Stimulated activated CD4-positive, alpha-beta T cell treated with anti-CD3 and anti-CD28 coated beads, Interleukin-4, amount 100 ng/mL, for 4 hours (primary cell): ENCODE results near the gene NLRP5.
"Not testable (repeated sequence)": the region's sequence is repeated elsewhere in the genome, so short reads cannot be mapped to it uniquely, and the experiment has no call there.

ENCODE experiments used
- DNase-seq, 2 experiments: peaks; one replicate each; pipeline ENCODE4 v3.0.0-alpha.2; 2020

The NLRP5 gene

DNA sequence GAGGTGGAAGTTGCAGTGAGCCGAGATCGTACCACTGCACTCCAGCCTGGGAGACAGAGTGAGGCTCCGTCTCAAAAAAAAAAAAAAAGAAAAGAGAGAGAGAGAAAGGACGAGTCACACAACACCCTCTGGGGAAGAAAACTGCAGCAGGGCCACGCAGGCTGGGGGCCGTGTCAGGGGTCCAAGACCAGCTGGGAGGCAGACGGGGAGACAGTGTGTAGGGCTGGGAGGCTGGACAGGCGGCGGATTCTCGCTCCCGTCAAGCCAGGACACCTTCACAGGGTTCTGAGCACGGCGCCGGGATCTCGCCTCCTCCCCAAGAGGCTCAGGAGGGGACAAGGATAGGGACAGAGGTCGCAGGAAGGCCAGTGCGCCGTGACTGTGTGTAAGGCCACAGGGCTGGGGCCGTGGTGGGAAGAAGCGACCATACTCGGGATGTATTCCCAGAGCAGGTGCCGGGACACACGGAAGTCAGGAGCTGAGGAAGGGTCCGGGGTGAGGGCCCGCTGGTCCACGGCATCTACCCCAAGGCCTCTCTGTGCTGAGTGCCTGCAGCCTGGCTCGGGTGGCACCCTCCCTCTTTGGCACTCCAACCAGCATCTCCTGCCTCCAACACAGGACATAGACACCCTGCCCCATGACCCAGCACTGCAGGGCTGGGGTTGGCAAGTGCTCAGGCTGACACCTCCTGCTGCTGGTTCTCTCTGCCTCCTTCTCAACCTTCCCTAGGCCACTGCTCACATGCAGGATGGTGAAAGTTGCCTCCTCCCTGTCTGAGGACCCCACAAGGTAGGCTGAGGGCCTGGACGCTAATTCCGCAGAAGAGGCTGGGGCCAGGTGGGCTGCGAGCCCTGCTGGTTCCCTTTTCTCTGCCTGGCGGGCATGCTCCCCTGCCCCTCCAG lies 113.3 kb downstream of the NLRP5 start:
- DNase-seq, result no peak

DNA sequence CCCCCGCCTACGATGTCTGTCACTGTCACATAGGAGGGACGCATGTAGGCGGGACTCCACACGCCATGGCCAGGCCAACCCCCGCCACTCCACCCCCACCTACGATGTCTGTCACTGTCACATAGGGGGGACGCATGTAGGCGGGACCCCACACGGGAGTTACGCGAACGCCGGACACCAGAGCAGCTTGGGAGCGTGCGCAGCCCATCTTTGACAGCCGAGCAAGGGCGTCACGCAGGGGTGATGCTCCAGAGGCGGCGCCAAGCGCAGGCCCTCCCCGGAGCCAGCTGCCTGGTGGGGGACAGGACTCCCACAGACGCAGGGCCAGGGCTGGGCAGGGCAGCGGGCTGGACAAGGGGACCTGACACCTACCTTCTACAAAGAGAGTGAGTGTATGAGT lies 114.5 kb downstream of the NLRP5 start:
- no peak for DNase-seq

DNA sequence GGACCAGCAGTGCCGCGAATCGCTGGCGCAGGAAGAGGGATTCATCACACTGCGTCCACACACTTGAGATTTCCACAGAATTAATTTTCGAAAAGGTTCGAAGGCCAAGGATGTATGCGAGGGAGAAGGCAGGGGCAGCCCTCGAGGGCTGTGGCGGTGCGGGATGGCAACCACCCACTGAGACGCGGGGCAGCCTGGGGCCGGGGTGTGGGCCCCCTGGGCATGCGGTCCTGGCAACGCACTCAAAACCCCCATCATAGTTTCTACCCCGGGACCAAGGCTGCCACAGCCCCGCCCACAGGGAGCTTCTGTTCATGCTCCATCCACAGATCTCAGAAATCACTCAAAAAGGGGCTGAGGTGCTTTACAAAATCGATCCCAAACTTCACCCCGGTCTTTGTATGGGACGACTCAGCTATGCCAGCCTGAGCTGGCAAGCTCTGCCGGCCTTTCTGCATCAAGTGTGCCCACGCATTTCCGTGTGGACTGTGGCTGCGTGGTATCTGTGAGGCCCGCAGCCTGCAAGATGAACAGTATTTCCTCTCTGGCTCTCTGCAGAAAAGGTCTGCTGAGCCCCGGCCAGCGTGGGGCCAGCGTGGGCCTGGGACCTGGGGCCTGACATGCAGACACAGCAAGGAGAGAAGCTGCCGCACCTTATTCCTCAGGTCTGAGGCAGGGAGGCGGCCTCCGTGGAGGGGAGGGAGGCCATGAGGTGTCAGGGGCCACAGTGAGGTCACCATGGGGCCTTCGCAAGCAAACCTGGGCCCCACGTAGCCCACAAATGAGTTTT lies 115.4 kb downstream of the NLRP5 start:
- no peak for DNase-seq

DNA sequence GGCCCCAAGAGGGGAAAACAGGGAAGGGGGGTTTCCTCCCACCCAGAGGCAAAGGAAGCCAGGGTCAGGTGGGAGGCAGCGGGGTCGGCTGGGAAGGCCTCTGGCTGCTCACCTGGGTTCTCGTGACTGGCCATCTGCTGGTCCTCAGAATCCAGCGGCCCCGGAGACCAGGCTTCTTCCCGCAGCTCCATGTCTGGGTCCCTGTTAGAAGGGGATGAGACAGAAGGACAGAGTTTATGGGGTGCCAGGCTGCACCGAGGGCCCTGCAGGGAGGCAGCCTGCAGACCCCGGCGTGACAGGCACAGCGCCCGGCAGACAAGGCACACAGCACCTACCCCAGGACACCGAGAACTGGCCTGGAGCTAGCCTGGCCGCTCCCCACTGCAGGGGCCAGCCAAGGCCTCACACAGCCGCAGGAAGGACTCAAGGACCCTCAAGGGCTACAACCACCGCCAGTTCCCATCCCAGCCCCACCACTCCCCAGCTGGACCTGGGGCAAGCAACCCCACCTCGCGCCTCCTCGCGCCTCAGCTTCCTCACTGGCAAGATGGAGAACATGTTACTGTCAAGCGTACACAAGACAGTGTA lies 116.5 kb downstream of the NLRP5 start:
- DNase-seq, result no peak

DNA sequence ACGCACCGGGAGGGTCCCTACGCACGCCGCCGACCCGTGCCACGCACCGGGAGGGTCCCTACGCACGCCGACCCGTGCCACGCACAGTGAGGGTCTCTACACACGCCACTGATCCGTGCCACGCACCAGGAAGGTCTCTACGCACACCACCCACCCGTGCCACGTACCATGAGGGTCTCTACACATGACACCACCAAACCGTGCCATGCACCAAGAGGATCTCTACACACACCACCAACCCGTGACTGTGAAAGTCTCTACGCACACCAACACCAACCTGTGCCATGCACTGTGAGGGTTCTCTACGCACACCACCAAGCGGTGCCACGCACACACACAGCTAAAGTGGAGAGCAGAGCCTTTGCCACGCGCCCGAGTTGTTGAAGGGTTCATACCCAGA lies 117.8 kb downstream of the NLRP5 start:
- DNase-seq, result no peak

DNA sequence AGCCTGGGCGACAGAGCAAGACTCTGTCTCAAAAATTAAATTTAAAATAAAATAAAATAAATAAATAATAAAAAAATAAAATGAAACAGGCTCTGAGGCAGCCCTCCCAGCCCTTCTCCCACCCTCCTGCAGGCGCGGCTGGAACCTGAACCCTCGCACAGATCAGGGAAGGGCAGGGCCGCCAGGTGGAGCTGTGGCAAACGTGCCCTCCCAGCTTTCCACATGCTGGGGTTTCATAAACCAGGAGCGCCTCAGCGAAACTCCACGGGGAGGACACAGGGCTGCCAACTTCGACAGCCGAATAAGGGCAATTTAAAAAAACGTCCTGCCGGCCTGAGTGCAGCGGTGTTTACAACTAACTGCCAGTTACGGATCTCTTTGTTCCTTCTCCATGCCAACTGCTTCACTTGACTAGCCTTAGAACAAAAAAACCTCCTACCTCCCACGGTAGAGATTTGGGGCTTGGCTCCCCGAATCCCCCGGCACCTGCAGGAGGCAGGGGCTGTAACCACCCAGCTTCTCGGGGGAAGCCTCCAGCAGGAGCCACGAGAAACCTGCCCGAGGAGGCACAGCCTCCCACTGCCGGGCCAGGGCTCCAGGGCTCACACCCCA lies 118.6 kb downstream of the NLRP5 start:
- DNase-seq, result peak; percentile 40 to 42

DNA sequence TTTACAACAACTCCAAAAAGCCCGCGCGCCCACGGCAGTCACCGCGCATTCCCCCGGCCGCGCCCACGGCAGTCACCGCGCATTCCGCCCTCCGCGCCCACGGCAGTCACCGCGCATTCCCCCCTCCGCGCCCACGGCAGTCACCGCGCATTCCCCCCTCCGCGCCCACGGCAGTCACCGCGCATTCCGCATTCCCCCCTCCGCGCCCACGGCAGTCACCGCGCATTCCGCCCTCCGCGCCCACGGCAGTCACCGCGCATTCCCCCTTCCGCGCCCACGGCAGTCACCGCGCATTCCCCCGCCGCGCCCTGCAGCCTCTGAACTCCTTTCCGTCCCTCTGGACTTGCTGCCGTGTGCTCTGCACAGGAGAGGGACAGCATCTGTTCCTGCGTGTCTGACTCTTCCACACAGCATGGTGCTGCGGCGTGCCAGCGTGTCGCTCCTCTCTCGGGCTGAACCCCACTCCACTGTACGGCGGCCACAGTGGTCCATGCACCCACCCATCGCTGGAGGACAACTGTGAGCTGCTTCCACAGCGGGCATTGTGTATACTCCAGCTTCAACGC lies 119.3 kb downstream of the NLRP5 start:
- not testable (repeated sequence) for DNase-seq

DNA sequence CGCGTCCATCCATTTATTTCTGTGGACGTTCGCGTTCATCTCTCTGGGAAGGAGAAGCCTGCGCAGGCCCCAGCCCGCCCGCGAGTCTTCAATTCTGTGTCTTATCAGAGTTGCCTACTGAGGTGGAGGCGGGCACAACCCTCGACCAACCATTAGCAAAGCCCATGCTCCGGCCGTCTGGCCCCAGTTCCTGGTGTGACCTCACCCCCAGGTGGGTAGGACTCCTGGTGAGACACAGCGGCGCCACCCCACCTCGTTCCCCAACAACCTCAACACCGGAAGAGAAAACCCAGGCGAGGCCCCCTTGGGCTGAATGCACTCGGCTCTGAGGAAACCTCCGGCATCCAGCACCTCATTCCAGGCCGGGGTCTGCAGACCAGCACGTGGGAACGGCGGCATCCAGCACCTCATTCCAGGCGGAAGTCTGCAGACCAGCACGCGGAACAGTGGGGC lies 119.8 kb downstream of the NLRP5 start:
- DNase-seq, result no peak

DNA sequence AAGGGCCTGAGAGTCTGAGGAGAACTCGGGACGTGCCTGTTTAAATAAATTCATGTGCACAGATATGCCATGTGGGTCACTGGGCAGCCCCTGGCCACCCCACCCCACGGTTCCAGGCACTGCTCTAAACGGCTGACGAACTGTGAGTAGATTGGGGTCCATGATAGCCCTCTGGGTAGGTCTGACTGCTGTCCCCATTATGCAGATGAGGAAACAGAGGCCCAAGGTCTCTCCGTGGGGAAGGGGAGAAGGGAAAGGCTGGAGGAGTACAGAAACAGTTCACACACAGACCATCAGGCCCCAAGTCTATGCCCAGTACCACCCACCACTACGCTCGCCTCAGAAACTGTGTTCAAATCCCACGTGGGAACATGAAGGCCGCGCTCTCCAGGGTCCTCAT lies 120.4 kb downstream of the NLRP5 start:
- no peak for DNase-seq

DNA sequence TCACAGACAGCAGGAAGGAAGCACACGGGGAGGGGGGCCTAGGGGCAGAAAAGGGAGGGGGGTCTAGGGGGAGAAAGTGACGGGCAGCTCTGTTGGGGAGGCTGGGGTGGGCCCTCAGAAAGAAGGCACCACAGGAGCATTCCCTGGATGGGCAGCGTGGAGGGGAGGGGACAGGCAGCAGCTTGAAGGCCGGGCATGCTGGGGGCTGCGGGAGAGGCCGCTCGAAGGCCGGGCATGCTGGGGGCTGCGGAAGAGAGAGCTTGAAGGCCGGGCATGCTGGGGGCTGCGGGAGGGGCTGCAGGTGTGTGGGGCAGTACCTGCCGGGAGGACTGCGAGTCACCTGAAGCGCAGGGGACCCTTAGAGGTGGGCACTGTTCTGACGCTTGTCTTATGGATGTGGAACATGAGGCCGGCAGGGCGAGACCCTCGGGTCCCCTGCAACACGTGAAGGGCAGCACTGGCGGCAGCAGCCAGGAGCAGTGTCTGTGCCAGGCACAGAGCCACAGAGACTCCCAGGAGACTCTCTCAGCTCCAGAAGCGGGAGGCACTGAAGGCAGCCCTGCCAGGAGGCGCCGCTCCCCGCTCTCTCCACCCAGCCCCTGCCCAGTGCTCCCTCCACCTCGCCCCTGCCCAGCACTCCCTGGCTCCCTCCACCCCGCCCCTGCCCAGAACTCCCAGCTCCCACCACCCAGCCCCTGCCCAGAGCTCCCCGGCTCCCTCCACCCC lies 121.2 kb downstream of the NLRP5 start:
- no peak for DNase-seq

DNA sequence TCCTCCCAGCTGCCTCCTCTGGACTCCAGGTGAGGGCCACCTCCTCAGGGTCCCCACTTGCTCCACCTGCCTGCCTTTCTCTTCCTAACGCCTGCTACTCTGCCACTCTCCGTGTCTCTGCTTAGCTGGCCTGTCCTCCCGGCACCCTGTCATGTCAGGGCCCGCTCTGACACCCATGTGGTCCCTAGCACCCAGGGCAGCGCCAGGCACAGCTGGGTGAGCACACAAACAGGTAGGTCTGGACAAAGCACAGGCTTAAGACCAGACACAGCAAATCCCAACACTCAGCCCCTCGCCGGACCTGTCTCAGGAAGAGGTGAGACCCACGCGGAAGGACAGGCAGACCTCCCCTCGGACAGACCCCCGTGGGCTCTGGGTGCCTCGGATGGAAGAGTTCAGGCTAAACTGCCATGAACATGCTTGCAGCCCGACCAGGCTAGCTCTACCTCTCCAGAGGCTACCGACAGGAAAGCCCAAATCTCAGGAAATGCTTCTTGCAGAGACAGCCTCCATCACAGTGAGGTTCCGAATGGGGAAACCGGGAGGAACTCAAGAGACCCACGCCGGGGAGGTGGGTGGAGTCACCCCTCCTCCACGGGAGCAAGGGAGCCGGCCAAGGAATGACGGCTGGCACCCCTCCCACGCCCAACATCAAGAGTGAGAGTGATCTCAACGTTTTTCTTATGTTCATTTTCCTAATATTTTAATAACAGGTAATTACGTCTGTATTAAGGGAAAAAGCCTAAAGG lies 122.0 kb downstream of the NLRP5 start:
- no peak for DNase-seq

DNA sequence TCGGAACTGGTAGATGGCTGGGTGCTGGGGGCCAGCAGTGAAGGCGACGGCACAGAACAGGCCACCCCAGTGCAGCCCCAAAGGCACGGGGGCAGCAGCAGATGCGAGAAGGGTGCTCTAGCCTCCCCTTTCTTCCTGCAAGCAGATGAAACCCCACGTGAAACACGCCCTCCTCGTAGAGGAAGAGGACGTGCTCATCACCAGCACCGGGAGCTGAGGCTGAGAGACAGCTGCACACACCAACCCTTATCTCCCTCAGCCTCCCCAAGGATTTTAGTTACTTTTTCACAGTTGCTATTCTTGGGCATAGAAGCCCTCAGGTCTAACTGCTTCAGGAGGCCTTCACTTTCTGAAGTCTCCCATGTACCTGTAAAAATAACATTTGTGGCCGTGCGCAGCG lies 122.7 kb downstream of the NLRP5 start:
- no peak for DNase-seq

DNA sequence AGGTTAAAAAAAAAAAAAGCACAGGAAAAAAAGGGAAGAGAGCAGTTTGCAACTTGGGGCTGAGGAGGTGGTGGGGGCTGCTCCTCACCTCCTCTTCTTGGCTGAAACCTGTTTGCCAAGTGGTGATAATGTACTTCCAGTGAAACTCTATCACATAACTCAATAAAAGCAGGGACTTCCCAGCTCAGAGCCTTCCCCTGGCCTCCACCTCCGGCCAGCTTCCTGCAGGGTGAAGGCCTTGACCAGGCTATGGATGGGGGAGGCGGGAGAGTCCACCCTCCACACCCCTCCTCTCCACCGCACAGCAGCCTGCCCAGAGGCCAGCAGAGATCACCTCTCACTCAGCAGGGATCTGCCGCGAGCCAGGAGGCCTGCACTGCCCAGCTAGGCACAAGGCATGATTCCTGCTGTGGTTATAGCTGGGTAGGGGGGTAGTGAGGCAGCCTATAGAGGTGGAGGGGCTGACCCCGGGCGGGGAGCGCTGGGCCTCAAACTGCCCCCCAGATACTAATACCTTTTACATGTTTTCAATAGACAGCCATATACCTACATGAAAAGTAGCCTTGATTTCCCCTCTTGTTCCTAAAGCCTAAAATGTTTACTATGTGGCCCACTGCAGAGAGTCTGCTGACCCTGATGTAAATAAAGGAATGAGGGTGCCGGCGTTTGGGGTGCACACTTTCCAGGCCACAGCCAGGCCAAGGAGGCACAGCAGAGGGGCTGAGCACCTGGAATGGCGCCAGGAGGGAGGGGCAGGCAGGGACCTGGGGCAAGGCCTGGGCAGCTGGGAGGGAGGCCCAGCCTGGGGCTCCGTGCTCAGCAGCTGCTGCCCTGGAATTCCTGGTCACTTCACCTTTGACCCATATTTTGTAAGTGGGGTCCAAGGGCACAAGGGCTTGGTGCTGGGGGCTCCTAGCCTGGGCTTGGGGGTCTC lies 124.2 kb downstream of the NLRP5 start:
- no peak for DNase-seq
